ENCODE measurements around the gene ADAMTS6.

The ADAMTS6 gene

GRCh38 chr5:65137631-65138030 lies 344.1 kb downstream of the ADAMTS6 start:
- Histone ChIP-seq H3K14ac (ENCODE audit: low read length) (no peak overlapping the region), H2BK12ac (ENCODE audit: low read length) (no peak overlapping the region), H3K4me2 (ENCODE audit: insufficient read depth, low read length, poor library complexity, severe bottlenecking) (no peak overlapping the region), H3K9me3 (replicated peaks in 1 of 2; ENCODE audit: control insufficient read depth in 2 of 2, insufficient read depth in 1 of 2, low read depth in 1 of 2, low read length in 2 of 2) (peaks cover 0 to 2% of the 10 kb centered on the region in 2 donors), H2BK5ac (ENCODE audit: low read length) (no peak overlapping the region), H3K4ac (ENCODE audit: low read length) (no peak overlapping the region), H4K8ac (ENCODE audit: low read depth, low read length) (no peak overlapping the region), H3K18ac (ENCODE audit: low read length) (no peak overlapping the region), H3K79me1 (ENCODE audit: low read depth, low read length) (no peaks in the 10 kb centered on the region), H3K23ac (ENCODE audit: low read depth, low read length, poor library complexity) (no peak overlapping the region), H3K36me3 (replicated peaks in 1 of 2; ENCODE audit: control insufficient read depth in 2 of 2, insufficient read depth in 2 of 2, low read length in 2 of 2) (no peaks in the 10 kb centered on the region), H3K27ac (replicated peaks; ENCODE audit: low read length) (no peak overlapping the region), H3K4me1 (ENCODE audit: control insufficient read depth in 2 of 2, insufficient read depth in 1 of 2, low read depth in 1 of 2, low read length in 2 of 2) (peaks cover 0 to 4% of the 10 kb centered on the region in 2 donors), H2BK120ac (ENCODE audit: low read depth, low read length) (no peak overlapping the region), H3K9ac (ENCODE audit: low read depth, low read length, poor library complexity) (no peak overlapping the region), H3K4me3 (ENCODE audit: low read length in 2 of 2) (no peak overlapping the region), H2AFZ (ENCODE audit: low read length) (no peak overlapping the region), H4K91ac (ENCODE audit: low read depth, low read length, poor library complexity) (no peak overlapping the region), H2AK5ac (ENCODE audit: low read depth, low read length) (no peak overlapping the region), H3K27me3 (ENCODE audit: control insufficient read depth in 3 of 3, insufficient read depth in 3 of 3, low read depth in 1 of 3, low read length in 3 of 3) (no peaks in the 10 kb centered on the region), H2BK15ac (ENCODE audit: low read length) (no peak overlapping the region)
- no CpG with 5 or more reads among the region's 4 CpGs for WGBS, 2 donors (ENCODE audit: extremely low coverage in 2 of 2, insufficient read length in 2 of 2, insufficient replicate concordance in 1 of 2)
- DNase-seq (ENCODE audit: low spot score) = no peak

- Histone ChIP-seq H4K8ac (ENCODE audit: low read depth, low read length) (no peak overlapping the region), H3K36me3 (replicated peaks in 1 of 2; ENCODE audit: control insufficient read depth in 2 of 2, insufficient read depth in 2 of 2, low read length in 2 of 2) (no peaks in the 10 kb centered on the region), H2BK120ac (ENCODE audit: low read depth, low read length) (no peak overlapping the region), H3K79me1 (ENCODE audit: low read depth, low read length) (no peaks in the 10 kb centered on the region), H3K4ac (ENCODE audit: low read length) (no peak overlapping the region), H3K18ac (ENCODE audit: low read length) (no peak overlapping the region), H2AFZ (ENCODE audit: low read length) (no peak overlapping the region), H3K4me1 (ENCODE audit: control insufficient read depth in 2 of 2, insufficient read depth in 1 of 2, low read depth in 1 of 2, low read length in 2 of 2) (no peaks in the 10 kb centered on the region), H3K27ac (replicated peaks; ENCODE audit: low read length) (no peak overlapping the region), H3K14ac (ENCODE audit: low read length) (no peak overlapping the region), H3K27me3 (ENCODE audit: control insufficient read depth in 3 of 3, insufficient read depth in 3 of 3, low read depth in 1 of 3, low read length in 3 of 3) (no peaks in the 10 kb centered on the region), H2BK5ac (ENCODE audit: low read length) (no peak overlapping the region), H3K9me3 (replicated peaks in 1 of 2; ENCODE audit: control insufficient read depth in 2 of 2, insufficient read depth in 1 of 2, low read depth in 1 of 2, low read length in 2 of 2) (peaks cover 0 to 2% of the 10 kb centered on the region in 2 donors), H2BK15ac (ENCODE audit: low read length) (no peak overlapping the region), H3K4me3 (ENCODE audit: low read length in 2 of 2) (no peak overlapping the region), H3K23ac (ENCODE audit: low read depth, low read length, poor library complexity) (no peak overlapping the region), H2BK12ac (ENCODE audit: low read length) (no peak overlapping the region), H3K9ac (ENCODE audit: low read depth, low read length, poor library complexity) (no peak overlapping the region), H4K91ac (ENCODE audit: low read depth, low read length, poor library complexity) (no peak overlapping the region), H3K4me2 (ENCODE audit: insufficient read depth, low read length, poor library complexity, severe bottlenecking) (no peak overlapping the region), H2AK5ac (ENCODE audit: low read depth, low read length) (no peak overlapping the region)
- no CpG with 5 or more reads among the region's 2 CpGs for WGBS, 2 donors (ENCODE audit: extremely low coverage in 2 of 2, insufficient read length in 2 of 2, insufficient replicate concordance in 1 of 2)
- no peak for DNase-seq (ENCODE audit: low spot score)
Observed at GRCh38 chr5:65133477-65134110, 348.1 kb downstream of the ADAMTS6 start.

- no peak overlapping the region for H3K9ac ChIP-seq (ENCODE audit: low read depth, low read length, poor library complexity)
- H4K91ac ChIP-seq (ENCODE audit: low read depth, low read length, poor library complexity) = no peak overlapping the region
- H3K4me1 ChIP-seq (ENCODE audit: control insufficient read depth in 2 of 2, insufficient read depth in 1 of 2, low read depth in 1 of 2, low read length in 2 of 2) = no peaks in the 10 kb centered on the region
- H3K27me3 ChIP-seq (ENCODE audit: control insufficient read depth in 3 of 3, insufficient read depth in 3 of 3, low read depth in 1 of 3, low read length in 3 of 3) = no peaks in the 10 kb centered on the region
- no peaks in the 10 kb centered on the region for H3K79me1 ChIP-seq (ENCODE audit: low read depth, low read length)
- WGBS, 2 donors (ENCODE audit: extremely low coverage in 2 of 2, insufficient read length in 2 of 2, insufficient replicate concordance in 1 of 2) = no CpG with 5 or more reads among the region's 4 CpGs
- no peak overlapping the region for H3K27ac ChIP-seq (replicated peaks; ENCODE audit: low read length)
- no peak overlapping the region for H3K4me3 ChIP-seq (ENCODE audit: low read length in 2 of 2)
- H3K14ac ChIP-seq (ENCODE audit: low read length) = no peak overlapping the region
- H2AK5ac ChIP-seq (ENCODE audit: low read depth, low read length) = no peak overlapping the region
- H3K18ac ChIP-seq (ENCODE audit: low read length) = no peak overlapping the region
- no peak overlapping the region for H4K8ac ChIP-seq (ENCODE audit: low read depth, low read length)
- H3K4ac ChIP-seq (ENCODE audit: low read length) = no peak overlapping the region
- no peak overlapping the region for H2AFZ ChIP-seq (ENCODE audit: low read length)
- H2BK5ac ChIP-seq (ENCODE audit: low read length) = no peak overlapping the region
- no peak overlapping the region for H3K4me2 ChIP-seq (ENCODE audit: insufficient read depth, low read length, poor library complexity, severe bottlenecking)
- H3K36me3 ChIP-seq (replicated peaks in 1 of 2; ENCODE audit: control insufficient read depth in 2 of 2, insufficient read depth in 2 of 2, low read length in 2 of 2) = no peaks in the 10 kb centered on the region
- H2BK15ac ChIP-seq (ENCODE audit: low read length) = no peak overlapping the region
- DNase-seq (ENCODE audit: low spot score) = no peak
- H2BK12ac ChIP-seq (ENCODE audit: low read length) = no peak overlapping the region
- H2BK120ac ChIP-seq (ENCODE audit: low read depth, low read length) = no peak overlapping the region
- no peak overlapping the region for H3K23ac ChIP-seq (ENCODE audit: low read depth, low read length, poor library complexity)
- peaks cover 0 to 2% of the 10 kb centered on the region in 2 donors for H3K9me3 ChIP-seq (replicated peaks in 1 of 2; ENCODE audit: control insufficient read depth in 2 of 2, insufficient read depth in 1 of 2, low read depth in 1 of 2, low read length in 2 of 2)
Observed at GRCh38 chr5:65132386-65132785, 349.3 kb downstream of the ADAMTS6 start.

GRCh38 chr5:65128226-65128625 lies 353.5 kb downstream of the ADAMTS6 start:
- Histone ChIP-seq H3K4me3 (ENCODE audit: low read length in 2 of 2) (no peak overlapping the region), H3K27ac (replicated peaks; ENCODE audit: low read length) (no peak overlapping the region), H3K18ac (ENCODE audit: low read length) (peak overlapping the region; percentile 67), H3K4ac (ENCODE audit: low read length) (no peak overlapping the region), H2BK12ac (ENCODE audit: low read length) (no peak overlapping the region), H2BK5ac (ENCODE audit: low read length) (no peak overlapping the region), H2BK15ac (ENCODE audit: low read length) (peak overlapping the region; percentile 28), H2AFZ (ENCODE audit: low read length) (peak overlapping the region; percentile 59), H3K14ac (ENCODE audit: low read length) (no peak overlapping the region), H3K36me3 (replicated peaks in 1 of 2; ENCODE audit: control insufficient read depth in 2 of 2, insufficient read depth in 2 of 2, low read length in 2 of 2) (no peaks in the 10 kb centered on the region), H3K9ac (ENCODE audit: low read depth, low read length, poor library complexity) (peak overlapping the region; percentile 9), H3K4me1 (ENCODE audit: control insufficient read depth in 2 of 2, insufficient read depth in 1 of 2, low read depth in 1 of 2, low read length in 2 of 2) (peaks cover 5 to 6% of the 10 kb centered on the region in 2 donors), H3K79me1 (ENCODE audit: low read depth, low read length) (no peaks in the 10 kb centered on the region), H4K8ac (ENCODE audit: low read depth, low read length) (no peak overlapping the region), H3K27me3 (ENCODE audit: control insufficient read depth in 3 of 3, insufficient read depth in 3 of 3, low read depth in 1 of 3, low read length in 3 of 3) (no peaks in the 10 kb centered on the region), H4K91ac (ENCODE audit: low read depth, low read length, poor library complexity) (no peak overlapping the region), H3K9me3 (replicated peaks in 1 of 2; ENCODE audit: control insufficient read depth in 2 of 2, insufficient read depth in 1 of 2, low read depth in 1 of 2, low read length in 2 of 2) (no peaks in the 10 kb centered on the region), H3K4me2 (ENCODE audit: insufficient read depth, low read length, poor library complexity, severe bottlenecking) (no peak overlapping the region), H3K23ac (ENCODE audit: low read depth, low read length, poor library complexity) (no peak overlapping the region), H2BK120ac (ENCODE audit: low read depth, low read length) (no peak overlapping the region), H2AK5ac (ENCODE audit: low read depth, low read length) (no peak overlapping the region)
- WGBS, 2 donors (ENCODE audit: extremely low coverage in 2 of 2, insufficient read length in 2 of 2, insufficient replicate concordance in 1 of 2) = no CpG with 5 or more reads among the region's 6 CpGs
- DNase-seq (ENCODE audit: low spot score) = no peak
